Dermis blood vessel endothelial cell (primary cell): ENCODE data around the gene TTC23. TPM values are rescaled to one million over a fixed set of nuclear protein-coding genes. Genes with fewer than 3 reads are reported as not detected.

Experiments
- DNase-seq: peaks from one replicate; pipeline ENCODE4 v3.0.0; 2010
- total RNA-seq: library from RNA; depleted of rRNA; stranded (reverse); fragments of >200 nt; gene quantifications from 2 replicates; pipeline ENCODE4 v1.2.3, GENCODE V29; 2014

TTC23 gene
- 28.2 and 28.3 TPM in 2 replicates for total RNA-seq

DNA sequence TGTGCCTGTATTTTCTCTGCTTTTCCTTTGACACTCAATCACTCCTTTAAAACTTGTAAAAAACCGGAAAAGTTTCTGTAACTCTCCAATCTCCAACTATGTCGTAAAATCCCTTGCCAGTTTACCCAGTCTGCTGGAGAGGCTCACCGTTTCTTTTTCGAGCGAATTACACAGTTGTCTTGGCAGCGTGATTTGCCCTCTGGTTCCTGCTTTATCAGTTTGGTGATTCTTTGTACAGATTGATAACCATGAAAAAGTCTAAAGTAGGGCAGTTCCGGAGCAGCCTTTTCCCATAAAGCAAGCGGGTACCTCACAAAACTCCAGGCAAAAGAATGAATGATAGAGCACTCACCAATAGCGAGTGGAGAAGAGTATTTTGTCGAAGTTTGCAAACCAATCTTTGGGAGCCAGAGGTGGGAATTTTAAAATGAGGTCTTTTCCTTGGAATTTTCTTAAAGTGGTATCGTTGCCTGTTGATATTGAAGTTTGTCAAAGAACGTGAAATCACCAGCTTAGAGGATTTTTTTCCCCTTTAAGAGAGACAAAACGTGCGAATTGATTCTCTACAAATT, at the start of gene TTC23:
Gene TTC23 (minus strand): TSS at position 312 of the 572 bp plus-strand sequence. CDS start 20,869 bp downstream, outside the sequence.
- peak; percentile 92 for DNase-seq

DNA sequence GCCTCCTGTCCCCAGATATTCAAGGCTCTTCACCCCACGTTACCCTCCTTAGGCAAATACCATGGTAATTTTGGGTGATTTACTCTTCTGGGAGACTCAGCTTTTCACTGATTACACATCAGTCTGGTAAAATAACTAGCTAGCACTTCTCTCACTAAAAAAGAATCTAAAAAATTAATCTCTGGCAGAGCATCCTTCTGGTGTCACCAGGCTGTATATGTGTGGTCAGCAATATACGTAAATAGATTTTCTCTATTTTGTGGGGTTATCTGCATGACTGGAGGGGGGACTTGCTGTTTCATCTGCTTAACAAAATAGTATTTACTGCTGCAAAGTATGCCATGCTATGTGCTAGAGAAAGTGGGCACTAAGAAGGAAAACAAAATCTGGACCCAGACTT, 47.0 kb upstream of the TTC23 start:
- DNase-seq: no peak

DNA sequence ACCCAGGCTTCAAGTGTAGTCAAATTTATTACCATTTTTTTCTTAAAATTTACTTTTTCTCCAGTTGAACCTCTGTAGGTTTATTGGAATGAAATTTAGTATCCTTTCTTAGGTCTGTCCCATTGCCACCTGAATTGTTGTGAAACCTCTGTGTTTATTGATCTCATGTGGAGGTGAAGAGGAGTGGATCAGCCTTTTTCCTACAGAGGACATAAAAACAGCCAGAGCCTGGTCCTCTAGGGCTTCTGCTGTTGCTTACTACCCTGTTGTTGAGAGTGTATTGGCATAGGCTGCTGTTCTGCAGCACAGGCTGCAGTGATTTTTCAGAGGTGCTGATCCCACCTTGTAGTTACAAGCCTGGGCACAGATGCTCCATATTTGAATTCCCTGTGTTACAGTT, 46.5 kb upstream of the TTC23 start:
- DNase-seq: no peak

DNA sequence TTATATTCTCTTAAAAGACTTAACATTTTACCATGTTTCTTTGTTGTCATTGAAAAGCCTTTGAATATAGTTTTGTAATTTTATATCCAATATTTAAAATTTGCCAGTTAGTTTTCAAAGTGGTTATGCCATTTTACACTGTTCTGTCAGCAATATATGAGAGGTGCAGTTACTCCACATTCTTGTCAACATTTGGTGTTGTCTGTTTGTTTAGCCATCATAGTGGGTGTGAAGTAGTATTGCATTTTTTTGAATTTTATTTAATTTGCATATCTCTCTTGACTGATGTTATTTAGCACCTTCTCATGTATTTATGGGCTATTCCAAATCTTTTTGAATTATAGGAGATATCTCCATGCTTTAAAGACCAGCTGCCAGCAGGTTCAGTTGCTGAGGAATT, 42.3 kb upstream of the TTC23 start:
- no peak for DNase-seq

DNA sequence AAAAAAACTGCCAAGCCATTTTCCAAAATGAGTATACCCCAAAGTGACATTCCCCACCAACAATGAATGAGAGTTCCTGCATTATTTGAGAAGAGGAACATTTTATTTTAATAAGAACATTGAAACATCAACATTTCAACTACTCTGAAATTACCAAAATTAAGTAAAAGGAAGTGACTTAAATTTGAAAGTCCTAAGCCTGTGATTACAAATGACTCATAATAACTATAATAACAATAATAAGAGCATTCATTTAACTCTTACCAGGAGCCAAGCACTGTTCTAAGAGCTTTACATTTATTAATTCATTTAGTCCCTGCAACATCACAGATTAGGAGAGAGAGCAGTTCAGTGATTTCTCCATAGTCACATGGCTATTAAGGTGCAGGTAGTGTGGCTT, 34.3 kb upstream of the TTC23 start:
- DNase-seq: peak; percentile 24

DNA sequence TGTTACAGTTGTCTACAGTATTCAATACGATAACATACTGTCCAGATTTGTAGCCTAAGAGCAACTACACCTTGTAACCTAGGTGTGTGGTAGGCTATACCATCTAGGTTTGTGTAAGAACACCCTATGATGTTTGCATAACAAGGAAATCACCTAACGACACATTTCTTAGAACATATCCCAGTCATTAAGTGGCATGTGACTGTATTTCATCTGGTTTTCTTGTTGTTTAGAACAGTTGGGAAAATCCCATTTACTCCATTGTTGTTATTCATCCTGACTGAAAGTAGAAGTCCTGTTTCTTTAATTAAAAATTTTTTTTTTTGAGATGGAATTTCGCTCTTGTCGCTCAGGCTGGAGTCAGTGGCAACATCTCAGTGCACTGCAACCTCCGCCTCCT, 33.2 kb upstream of the TTC23 start:
- peak; percentile 27 for DNase-seq

DNA sequence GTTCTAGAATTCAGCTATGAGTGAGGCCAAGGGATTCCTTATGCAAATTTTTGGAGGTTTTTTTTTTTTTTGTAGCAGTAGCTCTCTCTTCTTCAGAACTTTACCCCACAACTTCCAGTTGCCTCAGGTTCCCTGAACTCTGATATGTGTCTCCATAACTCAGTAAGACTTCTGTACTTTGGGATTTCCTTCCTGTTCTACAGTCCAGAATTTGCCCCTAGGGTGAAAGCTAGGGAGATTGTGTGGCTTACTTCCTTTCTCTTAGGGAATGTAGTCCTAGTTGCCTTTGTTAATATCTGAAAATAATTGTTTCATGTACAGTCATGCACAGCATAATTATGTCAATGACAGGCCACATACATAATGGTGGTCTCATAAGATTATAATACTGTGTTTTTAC, 32.7 kb upstream of the TTC23 start:
- peak; percentile 33 for DNase-seq

DNA sequence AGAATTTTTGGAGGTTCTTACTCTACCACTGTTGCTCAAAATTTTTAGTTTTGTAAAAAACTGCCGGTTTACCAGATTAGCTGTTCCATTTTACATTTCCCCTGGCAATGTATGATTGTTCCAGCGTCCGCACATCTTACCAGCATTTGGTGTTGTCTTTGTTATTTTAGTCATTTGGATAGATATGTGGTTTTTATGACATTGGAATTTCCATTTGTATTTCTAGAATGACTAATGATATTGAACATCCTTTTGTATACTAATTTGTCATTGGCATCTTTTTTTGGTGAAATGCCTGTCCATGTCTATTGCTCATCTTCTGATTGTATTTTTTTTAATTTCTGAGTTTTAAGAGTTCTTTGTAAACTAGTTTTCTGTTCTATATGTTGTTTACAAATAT, 30.4 kb upstream of the TTC23 start:
- DNase-seq: no peak

DNA sequence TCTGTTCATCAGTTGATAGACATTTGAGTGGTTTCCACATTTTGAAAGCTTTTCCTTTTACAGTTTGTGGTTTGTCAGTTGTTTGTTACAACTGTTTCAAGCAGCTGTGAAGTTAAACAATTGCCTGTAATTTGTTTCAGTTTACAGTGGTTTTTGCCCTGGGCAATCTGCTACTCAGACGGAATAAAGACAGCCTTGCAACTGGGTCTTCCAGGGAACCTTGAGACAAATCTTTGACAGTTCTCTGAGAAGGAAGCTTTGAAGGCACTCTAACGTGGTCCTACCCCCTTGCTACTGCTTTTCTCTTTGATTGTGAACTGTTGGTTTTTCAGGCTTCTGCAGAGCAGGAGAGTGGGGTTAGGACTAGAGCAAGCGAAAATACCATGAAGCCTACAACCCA, 29.9 kb upstream of the TTC23 start:
- no peak for DNase-seq

GRCh38 chr15:99275525-99276128, 26.2 kb upstream of the TTC23 start:
- no peak for DNase-seq

DNA sequence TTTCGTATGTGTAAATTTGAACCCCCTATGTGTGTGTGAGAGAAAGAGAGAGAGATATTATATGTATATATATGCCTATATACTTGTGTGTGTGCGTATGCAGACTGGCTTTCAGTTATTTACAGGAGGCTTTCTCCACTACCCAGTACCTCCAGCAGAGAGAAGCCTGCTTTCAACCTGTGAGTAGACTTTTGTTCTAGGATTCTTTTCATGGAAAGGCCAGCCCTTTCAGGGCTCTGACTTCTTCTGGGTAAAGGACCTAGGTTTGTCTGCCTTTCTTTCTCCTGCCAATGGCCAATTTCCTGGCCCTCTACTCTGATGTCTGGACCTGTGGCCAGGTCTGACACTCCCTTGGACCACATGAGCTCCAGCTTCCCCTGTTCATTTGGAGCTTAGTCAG, 25.7 kb upstream of the TTC23 start:
- DNase-seq: no peak

DNA sequence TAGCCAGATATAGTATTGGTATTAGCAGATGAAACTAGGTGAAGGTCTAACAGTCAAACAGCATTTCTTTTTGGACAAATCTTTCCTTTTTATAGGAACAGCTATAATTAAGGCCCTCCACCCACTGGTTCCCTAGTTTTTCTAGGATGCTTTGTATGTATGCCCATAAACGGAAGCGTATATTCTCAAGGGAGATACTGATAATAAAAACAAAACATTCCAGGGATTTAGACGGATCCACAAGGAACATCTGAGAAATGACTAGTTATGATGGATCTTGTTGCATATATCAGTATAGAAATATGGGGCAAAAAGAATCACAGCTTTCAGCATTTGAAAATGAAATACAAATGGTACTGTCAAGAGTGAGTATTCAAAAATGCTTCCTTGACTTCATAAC, 24.4 kb upstream of the TTC23 start:
- DNase-seq: no peak

DNA sequence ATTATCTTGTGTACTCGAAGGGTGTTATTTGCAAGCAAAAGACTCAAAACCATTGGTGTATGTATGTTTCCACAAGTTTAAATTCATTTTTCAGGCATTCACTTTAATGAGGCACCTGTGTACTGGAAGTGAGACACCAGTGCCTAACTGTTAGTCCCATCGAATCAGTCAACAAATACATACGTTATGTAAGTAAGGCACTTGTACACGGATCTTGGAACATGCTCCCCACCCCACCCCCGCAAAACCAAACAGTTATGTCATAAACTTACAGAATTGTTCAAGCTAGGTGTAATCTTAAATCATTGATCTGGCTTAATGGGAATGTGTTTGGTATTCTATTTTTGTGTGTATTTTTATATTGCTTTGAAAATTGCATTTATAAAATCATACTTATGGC, 19.1 kb upstream of the TTC23 start:
- no peak for DNase-seq

- no peak for DNase-seq
These were observed 18.6 kb upstream of the TTC23 start for GRCh38 chr15:99267957-99268356.

- DNase-seq: peak; percentile 44
These were observed 16.2 kb upstream of the TTC23 start for GRCh38 chr15:99265541-99266070.

GRCh38 chr15:99264125-99264524, 14.7 kb upstream of the TTC23 start:
- no peak for DNase-seq

DNA sequence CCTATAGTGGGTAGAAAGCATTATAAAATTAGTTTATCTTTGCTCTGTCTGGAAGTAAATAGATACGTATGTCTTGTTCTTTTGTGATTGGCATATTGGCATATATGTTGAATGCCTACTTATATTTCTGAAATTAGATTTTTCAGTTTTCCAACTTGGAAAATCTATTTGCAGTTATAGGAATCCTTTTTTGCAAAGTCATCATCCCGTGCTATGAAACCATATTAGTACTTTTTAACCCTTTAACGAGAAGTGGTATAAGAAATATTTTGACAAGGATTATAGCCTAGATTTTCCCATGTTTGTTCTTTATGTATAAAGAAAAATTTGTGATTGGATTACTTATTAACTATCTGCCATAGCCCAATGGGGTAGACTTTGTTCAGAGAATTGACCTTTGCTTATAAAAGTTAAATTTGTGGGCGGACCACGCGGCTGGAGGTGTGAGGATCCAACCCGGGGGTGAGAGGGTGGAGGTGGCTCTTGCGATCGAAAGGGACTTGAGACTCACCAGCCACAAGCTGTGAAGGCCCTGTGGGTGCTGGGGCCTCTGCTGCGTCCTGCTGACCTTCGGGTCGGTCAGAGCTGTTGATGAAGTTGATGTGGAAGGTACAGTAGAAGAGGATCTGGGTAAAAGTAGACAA, 7.8 kb upstream of the TTC23 start:
- DNase-seq: no peak

- no peak for DNase-seq
These were observed 4.2 kb upstream of the TTC23 start for GRCh38 chr15:99253381-99254090.

DNA sequence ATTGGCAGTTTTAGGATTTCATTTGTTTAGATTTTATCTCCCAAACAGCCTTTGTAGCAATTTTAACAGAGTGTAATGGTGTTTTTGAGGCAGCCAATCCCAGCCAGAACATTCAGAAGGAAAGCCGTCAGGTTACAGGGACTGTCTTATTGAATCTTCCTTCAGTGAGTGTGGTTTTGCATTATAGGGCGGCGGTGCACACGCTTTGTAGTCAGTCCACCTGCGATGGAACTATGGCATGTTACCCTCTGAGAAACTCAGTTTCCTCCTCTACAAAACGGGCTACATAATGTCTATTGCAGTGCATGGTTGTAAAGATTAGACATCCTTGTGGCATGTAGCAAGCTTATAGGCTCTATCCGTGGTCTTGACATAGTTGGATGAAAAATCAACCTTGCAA, 2.9 kb upstream of the TTC23 start:
- no peak for DNase-seq

DNA sequence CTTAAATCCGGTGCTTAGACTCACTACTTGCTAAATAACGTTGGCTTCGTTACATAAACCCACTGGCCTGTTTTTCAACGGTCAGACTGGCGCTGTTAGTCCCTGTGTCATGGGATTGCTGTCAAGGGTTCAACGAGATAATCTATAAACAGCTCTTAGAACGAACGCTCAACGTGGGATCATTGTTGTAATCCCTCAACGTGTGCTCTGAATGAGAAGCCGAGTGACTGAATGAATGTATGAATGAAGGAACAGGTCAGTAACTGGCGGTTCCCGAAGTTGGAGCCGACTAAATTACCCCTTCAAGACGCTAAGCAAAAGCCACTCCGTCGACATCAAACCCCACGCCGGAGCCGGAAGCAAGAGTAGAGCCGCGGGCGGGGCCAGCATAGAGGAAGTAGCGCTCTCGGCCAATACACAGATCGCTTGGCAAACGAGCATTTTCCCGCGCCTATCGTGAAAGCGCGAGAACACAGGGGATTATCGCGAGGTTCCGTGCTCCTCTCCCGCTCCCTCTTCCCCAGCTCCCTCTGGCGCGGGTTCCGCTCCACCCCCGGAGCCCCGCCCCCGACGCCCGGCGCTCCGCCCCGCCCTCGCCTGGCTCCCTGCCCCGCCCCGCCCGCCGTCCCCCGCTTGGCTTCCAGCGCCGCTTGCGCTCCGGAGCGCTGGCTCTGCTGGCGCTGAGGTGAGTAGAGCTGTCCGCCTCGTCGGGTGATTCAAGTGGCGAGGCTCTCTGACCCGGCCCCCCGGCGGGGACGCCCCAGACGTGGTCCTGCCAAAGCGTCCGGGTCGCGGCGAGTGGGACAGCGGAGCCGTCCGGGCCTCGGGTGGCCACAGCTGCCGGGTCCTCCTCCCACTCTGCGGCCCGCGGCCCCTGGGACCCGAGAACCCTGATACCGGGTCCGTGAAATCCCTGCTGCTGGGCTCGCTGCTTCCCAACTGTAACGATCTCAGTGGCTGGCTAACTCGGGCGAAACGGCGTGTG, 1.8 kb upstream of the TTC23 start, which contains the start of gene LRRC28:
Gene LRRC28 (plus strand): TSS at position 625 of the 985 bp plus-strand sequence. CDS start 4,477 bp downstream, outside the sequence.
- peak; percentile 99 for DNase-seq

DNA sequence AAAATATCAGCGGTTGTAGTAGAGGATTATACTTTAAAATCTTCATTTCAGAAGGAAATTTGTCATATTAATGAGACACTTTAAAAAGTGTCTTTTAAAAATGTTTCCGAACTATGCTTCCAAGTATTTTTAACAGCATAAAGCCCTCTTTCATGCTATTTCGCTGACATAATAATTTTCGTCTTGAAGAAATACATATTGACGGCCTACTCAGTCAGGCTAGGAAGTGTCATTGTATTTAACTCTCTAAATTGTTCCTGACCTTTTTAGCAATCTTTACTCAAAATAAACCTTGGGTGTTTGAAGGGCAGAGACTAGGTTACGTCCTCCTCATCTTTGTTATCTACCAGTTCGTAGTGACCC, 1.1 kb upstream of the TTC23 start:
- no peak for DNase-seq

DNA sequence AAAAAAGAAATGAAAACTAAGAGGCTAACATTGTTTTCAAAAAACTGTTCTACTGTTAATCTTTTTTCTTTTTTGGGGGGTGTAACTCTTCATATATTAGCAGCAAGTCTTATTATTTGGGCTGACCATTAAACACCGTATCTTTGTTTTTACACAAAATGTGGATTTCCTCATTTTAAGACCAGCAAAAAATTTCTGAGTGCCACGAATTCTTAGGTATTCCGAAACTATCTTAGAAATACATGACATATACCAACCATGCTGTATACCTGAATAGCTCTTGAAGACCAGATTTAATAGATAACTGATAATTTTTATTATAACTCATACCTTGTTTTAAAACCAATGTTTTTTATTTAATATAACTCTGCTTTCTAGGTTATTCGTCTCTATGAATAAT, 620 bp upstream of the TTC23 start:
- DNase-seq: no peak
